GM18873 (cell line): ENCODE data around the gene ARHGAP12.

ENCODE experiments used
- ATAC-seq: cut with Tn5 transposase; IDR thresholded peaks from one replicate; pipeline ENCODE4 v1.9.1; 2021; ENCODE audit warnings: mild to moderate bottlenecking, moderate library complexity, moderate number of reproducible peaks; ENCODE audit not compliant: unreplicated experiment, low FRiP score

The ARHGAP12 gene

GRCh38 chr10:31830887-31831286 lies 97.7 kb downstream of the ARHGAP12 start:
- ATAC-seq, result no peak

DNA sequence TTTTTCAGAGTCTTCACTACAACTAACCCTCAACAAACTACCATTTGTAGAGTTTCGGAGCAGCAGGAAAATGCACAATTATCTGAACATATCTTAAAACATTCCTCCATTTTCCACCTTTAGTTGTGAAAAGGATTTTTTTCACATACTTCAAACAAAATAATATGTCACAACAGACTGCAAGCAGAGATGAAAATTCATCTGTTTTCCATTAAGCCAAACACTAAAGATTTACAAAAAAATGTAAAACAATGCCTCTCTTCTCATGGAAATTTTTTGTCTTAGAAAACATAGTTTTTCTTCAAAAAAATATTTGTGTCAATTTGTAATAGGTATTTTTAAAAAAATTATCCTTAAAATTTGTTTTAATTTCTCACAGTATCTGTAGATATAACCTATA lies 98.9 kb downstream of the ARHGAP12 start:
- ATAC-seq, result no peak

DNA sequence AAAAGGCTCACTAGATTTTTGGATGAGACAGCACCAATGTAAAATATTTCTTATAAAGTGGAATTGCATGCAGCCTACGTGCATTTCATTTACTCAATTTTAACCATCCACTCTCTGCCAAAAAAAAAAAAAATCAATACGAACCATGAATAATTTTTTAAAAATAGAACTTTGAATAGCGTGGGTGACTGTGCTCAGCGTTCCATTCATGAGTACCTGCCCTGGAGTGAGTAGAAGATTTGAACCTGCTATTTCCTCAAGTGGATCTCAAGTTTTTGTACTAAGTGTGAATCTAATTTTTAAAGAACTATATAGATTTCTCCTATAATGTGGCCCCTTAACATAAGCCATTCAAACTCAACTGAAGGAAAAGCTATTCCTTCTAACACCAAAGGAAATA lies 105.3 kb downstream of the ARHGAP12 start:
- no peak for ATAC-seq

GRCh38 chr10:31822616-31823318 lies 105.9 kb downstream of the ARHGAP12 start:
- ATAC-seq, result no peak

DNA sequence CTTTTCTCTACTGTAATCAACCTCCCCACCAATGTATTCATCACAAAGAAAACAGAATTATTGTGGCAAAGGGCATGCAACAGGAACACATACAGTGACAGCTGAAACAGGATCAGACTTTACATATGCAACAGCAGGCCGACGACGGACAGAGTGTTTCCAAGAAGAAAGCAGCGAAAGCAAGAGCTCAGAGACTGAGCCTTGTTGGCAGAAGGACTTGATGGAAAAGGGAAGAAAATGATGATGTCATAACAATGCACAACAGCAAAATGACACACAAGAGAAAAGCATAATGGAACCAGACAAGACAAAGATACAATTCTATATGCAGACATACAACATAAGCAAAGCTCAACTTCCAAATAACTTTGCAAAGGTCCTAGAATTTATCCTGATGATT lies 106.5 kb downstream of the ARHGAP12 start:
- no peak for ATAC-seq

DNA sequence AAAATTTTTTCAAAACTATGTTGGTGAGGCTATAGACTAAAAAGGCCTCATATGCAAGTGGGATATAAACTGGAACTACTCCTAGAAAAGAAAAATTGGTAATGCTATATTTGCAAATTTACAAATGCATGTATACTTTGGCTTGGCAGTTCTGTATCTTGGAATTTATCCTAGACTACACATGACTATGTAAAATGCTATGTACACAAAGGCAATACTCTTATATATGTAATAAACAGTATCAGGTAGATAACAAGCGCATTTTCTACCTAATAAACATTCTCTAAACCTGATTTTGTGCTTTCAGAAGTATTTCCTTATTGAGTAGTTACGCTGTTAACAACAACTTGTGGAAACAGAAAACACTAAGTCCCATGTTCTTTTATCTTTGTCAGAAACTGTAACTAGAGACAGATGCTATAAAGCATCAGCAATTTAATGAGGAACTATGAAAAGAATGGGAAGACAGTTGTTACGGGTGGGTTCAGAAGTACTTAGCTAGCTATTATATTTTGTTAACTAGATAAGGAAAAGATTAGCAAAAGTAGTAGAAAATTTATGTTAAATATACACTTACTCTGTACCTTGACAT lies 107.8 kb downstream of the ARHGAP12 start:
- ATAC-seq, result no peak

- no peak for ATAC-seq
These were observed 108.5 kb downstream of the ARHGAP12 start for GRCh38 chr10:31820096-31820495.

DNA sequence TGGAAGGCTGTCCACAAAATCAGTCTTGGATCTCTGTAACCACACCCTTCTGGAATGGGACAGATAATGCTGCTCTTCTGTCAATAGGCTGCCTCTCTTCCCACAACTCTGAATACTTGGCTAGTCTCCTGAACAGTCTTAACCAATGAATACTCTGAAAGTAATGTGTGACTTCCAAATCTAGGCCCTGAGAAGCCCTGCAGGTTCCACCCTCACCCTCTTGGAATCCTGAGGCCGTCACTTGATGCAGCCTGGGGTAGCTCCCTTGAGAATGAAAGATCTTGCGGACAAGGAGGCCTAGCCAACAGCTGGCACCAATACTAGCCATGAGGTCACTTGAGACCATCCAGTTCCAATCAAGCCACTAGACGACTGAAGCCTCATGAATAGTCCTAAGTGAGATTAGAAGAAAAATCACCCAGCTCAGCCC lies 109.2 kb downstream of the ARHGAP12 start:
- ATAC-seq, result no peak

GRCh38 chr10:31816318-31816717 lies 112.3 kb downstream of the ARHGAP12 start:
- no peak for ATAC-seq

DNA sequence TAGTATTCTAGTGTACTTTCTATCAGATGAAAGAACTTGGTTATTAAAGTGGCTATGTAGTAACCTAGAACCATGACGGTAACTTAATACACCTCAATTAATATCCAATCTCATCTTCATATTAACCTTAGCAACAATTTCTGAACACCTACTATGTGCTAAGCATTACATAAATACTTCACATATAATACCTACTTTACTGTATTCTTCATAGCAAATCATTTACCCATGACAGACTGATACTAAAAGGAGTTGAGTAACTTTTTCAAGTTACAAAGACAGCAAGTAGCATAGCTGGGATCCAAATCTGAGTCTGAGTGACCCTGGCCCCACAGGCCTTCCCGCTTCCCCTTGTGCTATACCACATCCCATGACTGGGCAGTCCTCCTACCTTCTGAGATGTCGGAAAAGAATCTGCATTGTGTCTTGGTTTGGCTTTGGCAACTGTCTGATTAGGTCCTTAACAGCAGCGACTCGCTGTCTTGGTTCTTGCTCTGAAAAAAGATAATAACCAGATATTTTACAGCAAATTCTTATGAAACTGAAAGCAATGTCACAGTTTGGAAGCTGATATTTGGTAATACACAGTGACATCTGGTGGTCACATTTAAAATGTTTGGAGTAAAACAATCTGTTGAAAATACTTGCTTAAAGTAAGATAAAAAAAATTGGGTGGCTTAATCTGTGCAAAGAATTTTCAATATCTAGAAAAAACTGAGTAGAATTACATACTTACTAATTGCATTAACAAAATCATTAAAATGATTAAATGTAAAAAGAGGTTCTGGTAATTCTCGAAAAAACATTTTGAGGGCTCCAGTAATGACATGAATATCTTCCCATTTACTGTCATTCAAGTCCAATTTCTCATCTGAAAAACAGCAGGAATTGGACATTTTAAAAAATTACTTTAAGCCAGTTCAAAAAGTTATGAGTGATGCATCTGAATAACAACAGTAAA lies 120.1 kb downstream of the ARHGAP12 start:
- ATAC-seq, result peak; percentile 55

DNA sequence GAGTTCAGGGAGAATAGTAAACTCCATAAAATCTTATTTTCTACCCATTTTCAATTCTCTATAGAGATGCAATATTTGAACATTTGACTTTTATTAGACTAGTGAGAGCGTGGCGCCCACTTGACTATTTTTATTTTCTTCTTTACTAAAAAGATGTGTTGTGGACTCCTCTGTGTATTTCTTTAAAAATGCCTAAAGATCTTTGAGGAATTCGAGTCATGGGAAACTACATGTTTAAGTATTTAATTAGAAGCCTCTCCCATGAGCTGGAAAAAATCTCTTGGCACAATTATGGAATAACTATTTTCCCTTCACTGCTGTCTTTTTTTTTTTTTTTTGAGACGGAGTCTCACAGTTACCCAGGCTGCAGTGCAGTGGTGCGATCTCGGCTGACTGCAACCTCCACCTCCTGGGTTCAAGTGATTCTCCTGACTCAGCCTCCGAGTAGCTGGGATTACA lies 124.2 kb downstream of the ARHGAP12 start:
- no peak for ATAC-seq

DNA sequence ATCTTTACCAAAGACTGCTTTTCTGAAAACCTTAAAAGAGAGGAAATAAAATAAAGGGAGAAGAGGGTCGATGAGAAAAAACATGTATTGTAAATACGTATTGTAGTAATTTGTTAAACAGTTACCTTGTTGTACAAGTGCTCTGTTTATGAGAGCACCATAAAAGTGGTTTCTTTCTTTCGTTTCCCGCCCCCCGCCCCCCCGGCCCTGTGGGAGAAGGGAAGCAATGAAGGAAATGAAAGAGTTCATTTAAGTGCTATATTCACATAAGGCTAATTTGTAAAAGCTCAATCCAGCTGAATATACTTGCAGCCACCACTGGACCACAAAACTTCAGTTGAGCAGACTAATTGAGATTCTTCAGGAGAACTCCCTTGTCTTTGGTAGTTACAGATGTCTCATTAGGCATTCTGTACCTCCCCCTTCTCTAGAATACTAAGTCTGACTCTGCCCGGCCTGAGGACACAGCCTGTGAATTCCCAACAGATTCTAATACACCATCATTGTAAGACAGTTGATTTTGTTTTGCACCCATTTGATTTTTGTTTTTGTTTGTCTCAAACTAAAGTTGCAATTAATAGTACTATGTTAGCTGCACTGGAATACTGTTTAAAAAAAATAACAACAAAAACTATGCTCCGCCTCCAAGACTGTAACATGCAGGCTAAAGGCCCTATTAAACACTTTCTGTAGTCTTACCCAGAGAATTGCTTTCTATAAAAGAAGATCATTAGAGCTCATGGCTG lies 124.9 kb downstream of the ARHGAP12 start:
- ATAC-seq, result no peak

GRCh38 chr10:31799181-31799580 lies 129.4 kb downstream of the ARHGAP12 start:
- no peak for ATAC-seq

GRCh38 chr10:31792745-31793144 lies 135.9 kb downstream of the ARHGAP12 start:
- ATAC-seq, result no peak

DNA sequence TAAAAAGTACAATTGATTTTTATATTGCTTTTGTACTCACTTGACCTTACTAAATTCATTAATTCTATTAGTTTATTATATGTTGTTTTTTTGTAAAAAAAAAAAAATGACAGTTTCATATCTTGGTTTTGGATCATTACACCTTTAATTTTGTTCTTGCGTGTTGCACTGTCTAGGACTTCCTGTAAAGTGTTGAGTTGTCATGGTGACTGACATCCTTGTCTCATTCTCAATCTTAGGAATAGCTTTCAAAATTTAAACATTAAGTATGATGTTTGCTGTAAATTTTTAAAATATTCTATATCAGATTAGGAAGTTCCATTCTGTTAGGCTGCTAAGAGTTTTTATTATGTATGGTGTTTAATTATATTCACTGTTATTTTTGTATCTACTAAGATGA lies 139.1 kb downstream of the ARHGAP12 start:
- no peak for ATAC-seq

DNA sequence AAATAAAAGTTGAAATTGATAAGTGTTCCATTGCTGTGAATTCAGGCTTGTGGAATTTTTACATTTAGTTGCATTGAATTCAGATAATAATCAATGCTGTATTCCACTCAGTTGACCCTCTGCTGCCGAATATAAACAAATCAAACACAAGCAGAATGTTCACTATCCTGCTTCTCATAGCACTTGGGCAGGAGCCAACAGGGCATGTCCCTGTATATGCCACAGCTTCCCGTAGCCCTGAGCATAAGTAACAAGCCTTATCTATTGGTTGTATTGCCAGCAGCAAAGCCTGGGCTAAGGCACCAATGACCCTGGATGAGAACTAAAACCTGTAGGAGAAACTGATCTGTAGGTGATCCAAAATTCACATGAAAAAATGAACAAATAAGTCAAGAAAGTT lies 145.9 kb downstream of the ARHGAP12 start:
- ATAC-seq, result no peak

DNA sequence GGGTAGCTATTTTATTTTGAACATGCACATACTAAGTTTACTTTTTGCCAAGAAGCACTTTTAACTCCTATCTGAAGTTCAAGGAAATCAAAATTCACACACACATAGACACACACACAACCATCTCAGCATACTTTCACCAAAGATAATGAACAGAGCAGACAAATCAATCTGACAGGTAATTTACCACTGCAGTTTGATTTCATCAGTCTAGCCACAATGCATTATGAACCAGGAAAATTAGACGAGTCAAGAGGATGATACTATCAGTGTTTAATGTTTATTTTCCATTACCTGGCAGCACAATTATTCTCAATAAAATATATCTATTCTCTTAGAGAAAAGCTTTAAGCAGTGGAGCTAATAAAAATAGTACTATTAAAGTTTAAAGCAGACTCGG lies 147.9 kb downstream of the ARHGAP12 start:
- ATAC-seq, result no peak

GRCh38 chr10:31778627-31779026 lies 150.0 kb downstream of the ARHGAP12 start:
- ATAC-seq, result no peak

DNA sequence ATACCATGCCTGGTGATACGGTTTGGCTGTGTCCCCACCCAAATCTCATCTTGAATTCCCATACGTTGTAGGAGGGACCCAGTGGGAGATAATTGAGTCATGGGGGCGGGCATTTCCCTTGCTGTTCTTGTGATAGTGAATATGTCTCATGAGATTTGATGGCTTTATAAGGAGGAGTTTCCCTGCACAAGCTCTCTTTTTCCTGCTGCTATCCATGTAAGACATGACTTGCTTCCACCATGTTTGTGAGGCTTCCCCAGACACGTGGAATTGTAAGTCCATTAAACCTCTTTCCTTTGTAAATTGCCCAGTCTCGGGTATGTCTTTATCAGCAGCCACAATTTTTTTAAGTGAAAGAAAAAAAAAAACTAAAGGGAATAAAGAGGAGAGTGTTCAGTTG lies 152.5 kb downstream of the ARHGAP12 start:
- no peak for ATAC-seq

DNA sequence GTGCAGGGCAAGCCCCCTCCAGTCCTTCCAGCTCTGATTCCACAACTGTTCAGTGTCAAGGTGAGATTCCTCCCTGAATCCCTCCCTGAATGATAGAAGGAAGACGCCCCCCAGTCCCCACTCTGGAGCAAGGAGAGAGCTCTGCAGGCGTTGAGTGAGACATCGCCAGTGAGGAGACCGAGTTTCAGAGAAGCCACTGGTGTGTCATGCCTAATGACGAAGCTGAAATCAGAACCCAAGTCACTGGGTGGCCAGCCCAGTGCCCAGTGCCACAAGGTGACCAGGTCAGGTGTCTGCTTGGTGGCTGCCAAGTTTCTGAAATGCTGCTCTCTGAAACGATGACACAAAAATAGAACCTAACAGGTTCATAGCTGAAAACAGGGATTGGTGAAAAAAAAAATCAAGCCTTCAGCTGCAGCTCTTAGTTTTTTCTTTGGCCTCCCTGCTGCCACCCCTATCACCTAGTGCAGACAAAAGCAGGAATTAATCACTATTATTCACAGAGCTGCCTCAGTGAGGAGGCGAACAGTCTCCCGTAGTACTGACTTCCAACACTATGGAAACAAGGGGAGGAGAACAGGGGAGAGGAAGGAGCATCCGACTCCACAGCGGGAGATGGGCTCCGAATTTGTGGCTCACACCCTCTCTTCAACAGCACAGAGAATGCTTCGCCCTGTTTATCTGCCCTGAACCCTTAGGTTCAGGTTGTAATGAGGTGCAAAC lies 153.5 kb downstream of the ARHGAP12 start:
- no peak for ATAC-seq
